Panc1 (cell line): Measurements from ENCODE around the gene ZNF19.

Experiments
- CTCF ChIP-seq: fragments of 450-650 bp; IDR thresholded peaks from 2 replicates; pipeline ENCODE4 v1.5.1; 2017; ENCODE audit warnings: mild to moderate bottlenecking
- POLR2AphosphoS5 ChIP-seq: IDR thresholded peaks from 2 replicates; pipeline ENCODE4 v1.6.1; 2012; ENCODE audit warnings: mild to moderate bottlenecking, low read depth, low read length, moderate library complexity
- REST ChIP-seq, 2 experiments: IDR thresholded peaks; 2 replicates each; pipeline ENCODE4 v1.6.1; 2011 to 2012; ENCODE audit warnings: low read depth in 2 of 2, control low read depth in 1 of 2, low read length in 1 of 2, mild to moderate bottlenecking in 1 of 2, moderate library complexity in 1 of 2; ENCODE audit not compliant: insufficient read depth in 1 of 2
- SIN3A ChIP-seq: IDR thresholded peaks from 2 replicates; pipeline ENCODE4 v1.6.1; 2012; ENCODE audit warnings: low read depth, mild to moderate bottlenecking, low read length, moderate library complexity, borderline replicate concordance; ENCODE audit not compliant: insufficient read depth
- TCF7L2 ChIP-seq: IDR thresholded peaks from 2 replicates; pipeline ENCODE4 v1.6.1; 2011; ENCODE audit warnings: mild to moderate bottlenecking, low read depth, low read length, inconsistent platforms

- TF ChIP-seq CTCF = no peak
- TF ChIP-seq TCF7L2 = no peak
- TF ChIP-seq POLR2AphosphoS5 = no peak
- TF ChIP-seq REST (IDR thresholded peaks at IDR 0.05; ENCODE audit: insufficient read depth in 1 of 2, low read depth in 2 of 2, low read length in 1 of 2) = peak; percentile 90 to 94
- TF ChIP-seq SIN3A = no peak
Measured at GRCh38 chr16:71467810-71468209, 21.3 kb downstream of the ZNF19 start.
